Thoracic aorta (tissue), 2 donors: ENCODE data around the gene CTDSPL2. TPM values are rescaled to one million over a fixed set of nuclear protein-coding genes. Genes with fewer than 3 reads are reported as not detected.

Experiments
- ATAC-seq: fragments of 150-250 bp; one replicate; pipeline ENCODE4 v1.8.0; 2017; ENCODE audit warnings: low read depth; ENCODE audit not compliant: insufficient number of reproducible peaks, low FRiP score
- DNase-seq: peaks from one replicate; pipeline ENCODE4 v3.0.0-alpha.2; 2020; ENCODE audit warnings: low spot score
- H3K27ac ChIP-seq, 2 donors: fragments of 200-600 bp; sonication (generic); 1 replicate in 1 of 2; 2 replicates in 1 of 2; pipeline ENCODE4 v1.5.1; 2016; ENCODE audit warnings: mild to moderate bottlenecking in 2 of 2, moderate library complexity in 2 of 2
- H3K27me3 ChIP-seq: fragments of 200-600 bp; sonication (generic); replicated peaks from 2 replicates; pipeline ENCODE4 v1.6.0; 2016; ENCODE audit warnings: mild to moderate bottlenecking; ENCODE audit not compliant: insufficient read depth
- H3K36me3 ChIP-seq: fragments of 200-600 bp; sonication (generic); one replicate; pipeline ENCODE4 v1.5.1; 2016
- H3K4me1 ChIP-seq, 2 donors: fragments of 200-600 bp; sonication (generic); 1 replicate in 1 of 2; 2 replicates in 1 of 2; pipeline versions ENCODE4 v1.5.1 to v1.6.0; 2016; ENCODE audit warnings: low read depth in 2 of 2, mild to moderate bottlenecking in 1 of 2; ENCODE audit not compliant: control insufficient read depth in 1 of 2
- H3K4me3 ChIP-seq: fragments of 200-600 bp; sonication (generic); 2 replicates; pipeline ENCODE4 v1.5.1; 2016; ENCODE audit warnings: mild to moderate bottlenecking
- H3K9me3 ChIP-seq: fragments of 200-600 bp; sonication (generic); 2 replicates; pipeline ENCODE4 v1.5.1; 2016
- total RNA-seq, 2 donors: library from RNA; depleted of rRNA; stranded (reverse); fragments of >200 nt; gene quantifications; one replicate each; pipeline versions ENCODE4 v1.1.0 to v1.2.3, GENCODE V29; 2016
- TF ChIP-seq, protein P1 (sequence below): fragments of 200-600 bp; sonication (generic); IDR thresholded peaks from one replicate; pipeline ENCODE4 v1.5.1; 2019; ENCODE audit warnings: antibody characterized with exemption

Gene CTDSPL2
- total RNA-seq, 2 donors from 2014 or later: 30.9 to 64.5 TPM

DNA sequence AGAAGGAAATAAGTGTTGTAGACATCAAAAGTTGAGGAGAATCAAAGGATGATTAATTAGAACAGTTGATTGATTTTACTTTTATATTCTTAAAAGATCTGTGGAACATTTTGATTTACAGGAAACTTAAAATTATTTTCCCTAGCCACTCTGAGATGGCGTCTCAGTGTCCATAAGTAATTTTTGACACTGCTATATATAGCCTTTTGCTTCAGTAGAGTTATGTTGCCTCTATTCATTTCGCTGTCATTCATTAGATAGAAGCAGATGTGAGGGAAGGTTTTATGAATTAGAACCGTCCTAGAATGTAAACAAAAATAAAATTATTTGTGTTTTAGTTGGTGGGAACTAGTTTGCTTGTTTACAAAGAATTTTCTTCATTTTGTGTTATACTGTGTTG is 58.5 kb downstream of the CTDSPL2 start:
- DNase-seq (no peak), ATAC-seq (no peak)
- TF ChIP-seq, protein P1, sequence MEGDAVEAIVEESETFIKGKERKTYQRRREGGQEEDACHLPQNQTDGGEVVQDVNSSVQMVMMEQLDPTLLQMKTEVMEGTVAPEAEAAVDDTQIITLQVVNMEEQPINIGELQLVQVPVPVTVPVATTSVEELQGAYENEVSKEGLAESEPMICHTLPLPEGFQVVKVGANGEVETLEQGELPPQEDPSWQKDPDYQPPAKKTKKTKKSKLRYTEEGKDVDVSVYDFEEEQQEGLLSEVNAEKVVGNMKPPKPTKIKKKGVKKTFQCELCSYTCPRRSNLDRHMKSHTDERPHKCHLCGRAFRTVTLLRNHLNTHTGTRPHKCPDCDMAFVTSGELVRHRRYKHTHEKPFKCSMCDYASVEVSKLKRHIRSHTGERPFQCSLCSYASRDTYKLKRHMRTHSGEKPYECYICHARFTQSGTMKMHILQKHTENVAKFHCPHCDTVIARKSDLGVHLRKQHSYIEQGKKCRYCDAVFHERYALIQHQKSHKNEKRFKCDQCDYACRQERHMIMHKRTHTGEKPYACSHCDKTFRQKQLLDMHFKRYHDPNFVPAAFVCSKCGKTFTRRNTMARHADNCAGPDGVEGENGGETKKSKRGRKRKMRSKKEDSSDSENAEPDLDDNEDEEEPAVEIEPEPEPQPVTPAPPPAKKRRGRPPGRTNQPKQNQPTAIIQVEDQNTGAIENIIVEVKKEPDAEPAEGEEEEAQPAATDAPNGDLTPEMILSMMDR: no peak
- no peaks in the 10 kb centered on the region for H3K9me3 ChIP-seq
- no peak overlapping the region for H3K27ac ChIP-seq
- peaks cover 0 to 8% of the 10 kb centered on the region in 2 donors for H3K4me1 ChIP-seq
- H3K4me3 ChIP-seq: no peak overlapping the region
- H3K27me3 ChIP-seq: no peaks in the 10 kb centered on the region
- H3K36me3 ChIP-seq: peaks cover 7% of the 10 kb centered on the region

DNA sequence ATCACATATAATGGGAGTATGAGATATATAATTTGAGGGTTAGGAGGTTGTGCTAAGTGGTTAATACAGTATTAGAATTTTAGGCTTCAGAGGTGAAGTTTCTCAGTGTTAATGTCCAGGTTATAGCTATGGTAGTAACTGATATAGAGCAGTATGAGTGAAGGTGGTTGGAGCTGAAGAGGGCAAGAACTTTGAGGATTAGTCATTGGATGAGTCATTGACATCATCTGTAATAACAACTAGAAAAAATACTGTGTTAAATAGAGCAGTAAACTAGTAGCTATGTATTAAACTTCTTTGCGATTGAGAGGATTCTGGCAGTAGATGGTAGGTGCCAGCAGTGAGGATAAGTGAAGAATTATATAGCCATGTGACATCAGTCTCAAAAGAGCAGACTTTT is 62.0 kb downstream of the CTDSPL2 start:
- H3K27me3 ChIP-seq: no peaks in the 10 kb centered on the region
- ATAC-seq: no peak
- peaks cover 0 to 8% of the 10 kb centered on the region in 2 donors for H3K4me1 ChIP-seq
- H3K9me3 ChIP-seq: no peaks in the 10 kb centered on the region
- H3K27ac ChIP-seq: no peak overlapping the region
- DNase-seq: no peak
- H3K36me3 ChIP-seq: peaks cover 7% of the 10 kb centered on the region
- TF ChIP-seq, protein P1: no peak
- no peak overlapping the region for H3K4me3 ChIP-seq

DNA sequence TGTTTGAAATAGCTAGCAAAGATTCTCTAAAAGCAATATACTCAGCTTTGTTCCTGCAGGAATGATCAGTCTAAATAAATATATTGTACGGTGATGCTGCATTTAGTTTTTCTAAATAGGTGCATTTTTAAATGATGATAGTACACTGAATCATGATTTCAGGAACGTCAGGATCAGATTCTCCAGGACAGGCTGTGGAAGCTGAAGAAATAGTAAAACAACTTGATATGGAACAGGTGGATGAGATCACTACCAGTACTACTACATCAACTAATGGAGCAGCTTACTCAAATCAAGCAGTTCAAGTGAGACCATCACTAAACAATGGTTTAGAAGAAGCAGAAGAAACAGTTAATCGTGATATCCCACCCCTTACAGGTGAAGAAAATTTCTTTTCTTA is 63.2 kb downstream of the CTDSPL2 start:
- Histone ChIP-seq H3K27me3 (no peaks in the 10 kb centered on the region), H3K9me3 (no peaks in the 10 kb centered on the region), H3K36me3 (peaks cover 7% of the 10 kb centered on the region), H3K4me3 (no peak overlapping the region), H3K4me1 (peaks cover 0 to 8% of the 10 kb centered on the region in 2 donors), H3K27ac (no peak overlapping the region)
- ATAC-seq (no peak), DNase-seq (no peak)
- TF ChIP-seq, protein P1: no peak

DNA sequence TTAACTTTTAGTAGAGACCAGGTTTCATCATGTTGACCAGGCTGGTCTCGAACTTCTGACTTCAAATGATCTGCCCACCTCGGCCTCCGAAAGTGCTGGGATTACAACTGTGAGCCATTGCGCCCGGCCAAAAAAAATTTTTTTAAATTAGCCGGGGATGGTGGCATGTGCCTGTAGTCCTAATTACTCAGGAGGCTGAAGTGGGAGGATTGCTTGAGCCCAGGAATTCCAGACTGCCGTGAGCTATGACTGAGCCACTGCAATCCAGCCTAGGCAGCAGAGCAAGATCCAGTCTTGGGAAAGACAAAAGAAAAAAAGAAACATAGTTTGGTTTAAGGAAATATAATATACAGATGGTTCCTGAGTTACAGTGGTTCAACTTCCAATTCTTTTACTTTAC is 64.6 kb downstream of the CTDSPL2 start:
- TF ChIP-seq, protein P1: no peak
- Histone ChIP-seq H3K9me3 (no peaks in the 10 kb centered on the region), H3K36me3 (peaks cover 12% of the 10 kb centered on the region), H3K4me3 (no peak overlapping the region), H3K27ac (no peak overlapping the region), H3K4me1 (peaks cover 0 to 8% of the 10 kb centered on the region in 2 donors), H3K27me3 (no peaks in the 10 kb centered on the region)
- DNase-seq (no peak), ATAC-seq (no peak)

DNA sequence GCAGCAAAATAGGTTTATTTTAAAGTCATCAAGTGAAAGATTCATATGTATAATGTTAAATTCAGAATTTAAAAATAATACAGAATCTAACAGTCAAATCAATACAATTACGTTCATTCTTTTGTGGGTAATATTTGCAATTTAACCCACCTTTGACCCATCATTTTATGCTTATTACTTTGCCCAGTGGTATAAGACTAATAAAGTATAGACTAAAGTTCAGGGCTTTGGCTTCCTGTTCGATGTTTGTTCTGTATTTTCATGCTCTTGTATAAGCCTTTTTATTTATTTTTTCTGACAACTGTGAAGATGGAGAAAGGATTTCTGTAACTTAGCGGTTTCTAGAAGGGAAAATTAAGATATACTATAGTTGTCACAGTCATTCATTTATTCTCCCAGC is 65.2 kb downstream of the CTDSPL2 start:
- ATAC-seq: no peak
- Histone ChIP-seq H3K27me3 (no peaks in the 10 kb centered on the region), H3K4me3 (no peak overlapping the region), H3K9me3 (no peaks in the 10 kb centered on the region), H3K36me3 (peaks cover 8% of the 10 kb centered on the region), H3K4me1 (peaks cover 0 to 8% of the 10 kb centered on the region in 2 donors), H3K27ac (no peak overlapping the region)
- DNase-seq: no peak
- TF ChIP-seq, protein P1: no peak
